ENCODE data around the gene CEBPE. TPM values are rescaled to one million over a fixed set of nuclear protein-coding genes. Genes with fewer than 3 reads are reported as not detected.

CEBPE gene
- total RNA-seq, 1 donor from 2014 or later: 0.20 TPM

DNA sequence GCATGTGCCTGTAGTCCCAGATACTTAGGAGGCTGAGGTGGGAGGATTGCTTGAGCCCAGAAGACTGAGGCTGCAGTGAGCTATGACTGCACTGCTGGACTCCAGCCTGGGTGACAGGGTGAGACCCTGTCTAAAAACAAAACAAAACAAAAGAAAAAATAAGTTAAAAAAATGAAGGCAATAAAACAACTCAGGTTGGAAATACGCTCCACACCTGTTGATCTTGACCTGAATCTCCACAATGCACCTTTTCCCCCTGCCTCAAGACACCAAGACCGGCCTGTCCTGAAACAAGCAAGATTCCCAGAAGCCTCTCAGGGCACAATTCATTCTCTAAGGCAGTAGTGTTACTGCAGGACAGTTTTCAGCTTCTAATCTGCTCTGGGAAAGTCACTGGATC, 20.8 kb upstream of the CEBPE start:
- ChIA-PET POLR2A (no interaction called here), CTCF (no interaction called here)
- Mint-ChIP-seq H3K27me3 (peaks cover 2% of the 10 kb centered on the region), H3K9me3 (no peaks in the 10 kb centered on the region), H3K27ac (no peak overlapping the region), H3K36me3 (ENCODE audit: low read depth) (no peaks in the 10 kb centered on the region), H3K4me1 (no peaks in the 10 kb centered on the region), H3K4me3 (no peak overlapping the region)
- no peak for TF ChIP-seq CTCF (IDR thresholded peaks at IDR 0.05)
- intact Hi-C loops (cut with micrococcal nuclease): no loop called here
- DNase-seq (no peak), ATAC-seq (ENCODE audit: low read depth) (no peak)

DNA sequence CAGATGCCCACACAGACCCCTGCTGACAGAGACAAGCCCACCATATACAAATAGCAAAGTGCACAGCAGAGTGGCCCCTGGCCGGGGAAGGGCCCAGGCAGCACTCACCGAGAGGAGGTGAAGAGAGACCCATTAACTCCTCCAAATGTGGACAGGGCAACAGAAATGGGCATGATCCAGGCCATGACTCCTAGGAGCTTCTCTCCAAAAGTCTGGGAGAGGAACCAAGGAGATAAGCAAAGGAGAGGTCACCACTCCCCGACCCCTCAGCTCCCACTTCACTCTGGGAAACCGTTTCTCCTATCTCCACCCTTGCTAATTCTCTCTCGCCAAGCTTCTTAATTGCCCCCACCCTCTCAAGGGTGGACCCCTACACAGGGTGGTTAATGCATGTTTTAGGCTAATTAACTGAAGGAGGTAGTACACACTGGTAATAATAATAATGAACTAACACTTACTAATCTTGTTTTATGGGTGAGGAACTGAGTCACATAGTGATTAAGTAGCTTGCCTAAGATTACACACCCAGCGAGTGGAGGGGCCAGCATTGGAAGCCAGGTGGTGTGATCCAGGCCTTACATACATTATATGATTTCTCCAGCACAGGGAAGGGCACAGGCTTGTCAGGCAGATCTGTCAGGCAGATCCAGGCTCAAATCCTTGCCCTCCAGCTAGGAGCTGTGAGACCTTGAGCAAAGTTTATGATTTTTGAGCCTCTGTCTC, 18.9 kb upstream of the CEBPE start:
- Mint-ChIP-seq H3K27ac (no peak overlapping the region), H3K4me1 (no peaks in the 10 kb centered on the region), H3K4me3 (no peak overlapping the region), H3K36me3 (ENCODE audit: low read depth) (no peaks in the 10 kb centered on the region), H3K9me3 (no peaks in the 10 kb centered on the region), H3K27me3 (peaks cover 2% of the 10 kb centered on the region)
- ChIA-PET CTCF (interaction anchor here (0.8 kb wide), 1 partner anchor 17 kb away, joined by 3 read pairs; no protein-coding TSS in a partner anchor), POLR2A (no interaction called here)
- no peak for TF ChIP-seq CTCF (IDR thresholded peaks at IDR 0.05)
- ATAC-seq (ENCODE audit: low read depth) (no peak), DNase-seq (no peak)
- intact Hi-C loops (cut with micrococcal nuclease): no loop called here

DNA sequence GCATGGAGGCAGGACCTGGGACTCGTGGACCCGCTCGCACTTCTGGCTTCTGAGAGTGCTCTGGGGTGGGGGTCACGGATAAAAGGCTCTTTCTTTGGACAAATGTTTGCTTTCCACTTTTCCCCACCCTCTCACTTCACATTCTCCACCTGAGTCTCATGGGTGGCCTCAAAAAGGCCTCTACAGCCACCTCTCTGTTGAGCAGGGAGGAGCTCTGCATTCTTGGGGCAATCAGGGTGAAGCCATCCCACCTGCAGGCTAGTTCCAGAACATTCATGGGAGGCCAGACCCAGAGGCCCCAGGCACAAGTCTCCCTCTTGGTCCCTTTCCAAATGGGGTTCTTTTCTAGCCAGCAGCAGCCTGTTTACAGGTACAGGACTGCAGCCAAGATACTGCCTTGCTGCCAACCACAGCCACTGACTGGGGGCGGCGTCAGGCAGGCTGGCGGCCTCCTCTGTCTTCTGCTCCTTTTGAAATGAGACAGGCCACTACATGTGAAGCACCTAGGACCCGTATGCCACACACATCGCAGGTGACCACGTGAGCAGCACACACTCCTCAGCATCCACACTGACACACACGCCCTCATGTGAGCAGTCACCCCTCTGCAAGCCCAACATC, 18.2 kb upstream of the CEBPE start:
- Mint-ChIP-seq H3K9me3 (no peaks in the 10 kb centered on the region), H3K27me3 (peaks cover 2% of the 10 kb centered on the region), H3K36me3 (ENCODE audit: low read depth) (no peaks in the 10 kb centered on the region), H3K4me1 (no peaks in the 10 kb centered on the region), H3K4me3 (no peak overlapping the region), H3K27ac (no peak overlapping the region)
- ChIA-PET POLR2A (no interaction called here), CTCF (no interaction called here)
- ATAC-seq (ENCODE audit: low read depth) (no peak), DNase-seq (no peak)
- no peak for TF ChIP-seq CTCF (IDR thresholded peaks at IDR 0.05)
- intact Hi-C loops (cut with micrococcal nuclease): no loop called here

DNA sequence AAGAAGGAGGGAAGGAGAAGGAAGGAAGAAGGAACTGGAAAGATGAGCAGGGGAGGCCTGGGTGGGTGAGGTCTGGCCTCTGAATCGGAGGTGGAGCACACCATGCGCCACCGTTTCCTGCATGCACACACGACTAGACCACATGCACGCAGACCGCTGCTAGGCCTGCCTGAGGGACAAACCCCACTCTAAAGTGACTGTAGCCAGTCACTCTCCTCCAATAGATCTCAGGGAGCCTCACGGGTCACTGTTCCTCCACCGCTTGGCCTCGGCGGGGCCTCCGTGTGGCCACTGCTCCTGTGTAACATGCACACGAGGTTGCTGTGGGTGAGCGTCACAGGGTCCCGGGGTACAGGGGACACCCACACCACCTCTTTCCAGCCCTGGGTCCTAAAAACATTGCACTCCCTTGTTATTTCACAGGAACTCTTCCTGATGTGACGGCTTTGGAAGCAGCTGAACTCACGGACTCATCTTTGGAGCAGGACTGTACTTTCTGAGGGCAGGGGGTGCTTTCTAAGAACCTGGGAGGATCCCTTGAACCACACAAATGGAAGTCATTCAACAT, 17.6 kb upstream of the CEBPE start:
- POLR2A ChIA-PET: no interaction called here
- Mint-ChIP-seq H3K4me3 (no peak overlapping the region), H3K36me3 (ENCODE audit: low read depth) (no peaks in the 10 kb centered on the region), H3K27me3 (peaks cover under 1% of the 10 kb centered on the region), H3K27ac (no peak overlapping the region), H3K4me1 (no peaks in the 10 kb centered on the region), H3K9me3 (no peaks in the 10 kb centered on the region)
- no peak for ATAC-seq (ENCODE audit: low read depth)
- intact Hi-C loops (cut with micrococcal nuclease): no loop called here
- DNase-seq: no peak
- no peak for TF ChIP-seq CTCF (IDR thresholded peaks at IDR 0.05)
- CTCF ChIA-PET: no interaction called here

DNA sequence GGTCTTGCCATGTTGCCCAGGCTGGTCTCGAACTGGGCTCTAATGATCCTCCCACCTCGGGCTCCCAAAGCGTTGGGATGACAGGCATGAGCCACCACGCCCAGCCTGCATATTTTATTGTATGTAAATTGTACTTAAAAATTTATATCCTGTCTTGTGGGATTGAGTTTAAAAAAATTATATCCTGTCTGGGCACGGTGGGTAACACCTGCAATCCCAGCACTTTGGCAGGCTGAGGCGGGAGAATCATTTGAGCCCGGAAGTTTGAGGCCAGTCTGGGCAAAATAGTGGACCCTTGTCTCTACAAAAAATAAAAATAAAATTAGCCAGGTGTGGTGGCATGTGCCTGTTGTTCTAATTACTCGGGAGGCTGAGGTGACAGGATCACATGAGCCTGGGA, 13.9 kb upstream of the CEBPE start:
- intact Hi-C loops (cut with micrococcal nuclease): no loop called here
- no peaks in the 10 kb centered on the region for H3K36me3 Mint-ChIP-seq (ENCODE audit: low read depth)
- ATAC-seq (ENCODE audit: low read depth) (no peak), DNase-seq (no peak)
- no peak overlapping the region for H3K27ac Mint-ChIP-seq
- H3K4me3 Mint-ChIP-seq: no peak overlapping the region
- POLR2A ChIA-PET: no interaction called here
- TF ChIP-seq CTCF (IDR thresholded peaks at IDR 0.05): no peak
- CTCF ChIA-PET: no interaction called here
- H3K9me3 Mint-ChIP-seq: no peaks in the 10 kb centered on the region
- no peaks in the 10 kb centered on the region for H3K27me3 Mint-ChIP-seq
- H3K4me1 Mint-ChIP-seq: peaks cover 11% of the 10 kb centered on the region

Data from activated B cell treated with CpG ODN at 0.5 μM for 24 hours (primary cell).